Measurements from ENCODE around the gene WIZ. TPM values are rescaled to one million over a fixed set of nuclear protein-coding genes. Genes with fewer than 3 reads are reported as not detected.
"Not testable (repeated sequence)": the region's sequence is repeated elsewhere in the genome, so short reads cannot be mapped to it uniquely, and the experiment has no call there.

The WIZ gene
- polyA plus RNA-seq, 3 donors = 15.3 to 37.3 (median 22.3) TPM

GRCh38 chr19:15424692-15425272 is 25.0 kb downstream of the WIZ start:
- no peak overlapping the region for H3K27ac ChIP-seq (ENCODE audit: low read depth, low read length)
- WGBS, 3 donors = 97% methylated on average over 31 to 38 of the region's 38 CpGs

GRCh38 chr19:15424121-15424520 is 25.6 kb downstream of the WIZ start:
- H3K27ac ChIP-seq (ENCODE audit: low read depth, low read length) = no peak overlapping the region
- WGBS, 3 donors = 96 to 98% (median 96%) methylated on average over 13 of the region's 13 CpGs

GRCh38 chr19:15423130-15423529 is 26.6 kb downstream of the WIZ start:
- H3K27ac ChIP-seq (ENCODE audit: low read depth, low read length) = no peak overlapping the region
- 94 to 100% (median 97%) methylated on average over 4 to 6 of the region's 6 CpGs for WGBS, 3 donors

GRCh38 chr19:15422296-15423075 is 27.3 kb downstream of the WIZ start:
- 79 to 91% (median 80%) methylated on average over 22 of the region's 22 CpGs for WGBS, 3 donors
- H3K27ac ChIP-seq (ENCODE audit: low read depth, low read length) = no peak overlapping the region

- 74 to 78% (median 76%) methylated on average over 15 of the region's 15 CpGs for WGBS, 3 donors
- H3K27ac ChIP-seq (ENCODE audit: low read depth, low read length) = no peak overlapping the region
These were observed 28.0 kb downstream of the WIZ start for GRCh38 chr19:15421721-15422260.

- WGBS, 3 donors = 79 to 83% (median 81%) methylated on average over 12 of the region's 12 CpGs
- no peak overlapping the region for H3K27ac ChIP-seq (ENCODE audit: low read depth, low read length)
These were observed 28.5 kb downstream of the WIZ start for GRCh38 chr19:15421136-15421695.

- H3K27ac ChIP-seq (ENCODE audit: low read depth, low read length) = no peak overlapping the region
- 17 to 28% (median 26%) methylated on average over 16 of the region's 16 CpGs for WGBS, 3 donors
These were observed 30.2 kb downstream of the WIZ start for GRCh38 chr19:15419413-15420025.

- no peak within 1 kb of the TSS for H3K27ac ChIP-seq (ENCODE audit: low read depth, low read length)
- 0 to 1% (median 1%) methylated on average over 57 to 61 of the region's 61 CpGs for WGBS, 3 donors
These were observed 31.0 kb downstream of the WIZ start, which contains the start of gene AKAP8L for GRCh38 chr19:15418579-15419412. Gene AKAP8L, minus strand, starts transcription at chr19:15418988. Its CDS starts 65 bp downstream, at chr19:15418923.

- no peak overlapping the region for H3K27ac ChIP-seq (ENCODE audit: low read depth, low read length)
- WGBS, 3 donors = 0 to 1% (median 1%) methylated on average over 16 of the region's 16 CpGs
These were observed 31.6 kb downstream of the WIZ start for GRCh38 chr19:15418231-15418578.

- 8 to 17% (median 12%) methylated on average over 9 of the region's 9 CpGs for WGBS, 3 donors
- no peak overlapping the region for H3K27ac ChIP-seq (ENCODE audit: low read depth, low read length)
These were observed 32.1 kb downstream of the WIZ start for GRCh38 chr19:15417699-15418098.

GRCh38 chr19:15412832-15413231 is 36.9 kb downstream of the WIZ start:
- no peak overlapping the region for H3K27ac ChIP-seq (ENCODE audit: low read depth, low read length)
- 32 to 80% (median 80%) methylated on average over 4 of the region's 4 CpGs for WGBS, 3 donors

- H3K27ac ChIP-seq (ENCODE audit: low read depth, low read length) = not testable (repeated sequence)
- WGBS, 3 donors = 61 to 86% (median 81%) methylated on average over 2 of the region's 2 CpGs
These were observed 38.4 kb downstream of the WIZ start for GRCh38 chr19:15411351-15411750.

- WGBS, 3 donors = 50 to 52% (median 51%) methylated on average over 3 of the region's 3 CpGs
- no peak overlapping the region for H3K27ac ChIP-seq (ENCODE audit: low read depth, low read length)
These were observed 45.0 kb downstream of the WIZ start for GRCh38 chr19:15404780-15405211.

- 71 to 82% (median 81%) methylated on average over 7 of the region's 7 CpGs for WGBS, 3 donors
These were observed 45.5 kb downstream of the WIZ start for GRCh38 chr19:15404097-15404779.

GRCh38 chr19:15403151-15403531 is 46.6 kb downstream of the WIZ start:
- no peak overlapping the region for H3K27ac ChIP-seq (ENCODE audit: low read depth, low read length)
- 91 to 95% (median 93%) methylated on average over 10 of the region's 10 CpGs for WGBS, 3 donors

More at GRCh38 chr19:15404097-15404779, 45.5 kb downstream of the WIZ start:
- H3K27ac ChIP-seq (ENCODE audit: low read depth, low read length) = no peak overlapping the region

- WGBS, 3 donors = 84 to 86% (median 85%) methylated on average over 15 of the region's 15 CpGs
- H3K27ac ChIP-seq (ENCODE audit: low read depth, low read length) = no peak overlapping the region
These were observed 47.2 kb downstream of the WIZ start for GRCh38 chr19:15402411-15403150.

- H3K27ac ChIP-seq (ENCODE audit: low read depth, low read length) = no peak overlapping the region
These were observed 48.4 kb downstream of the WIZ start for GRCh38 chr19:15401397-15401710.

More at GRCh38 chr19:15401397-15401710, 48.4 kb downstream of the WIZ start:
- WGBS, 3 donors = 95 to 96% (median 96%) methylated on average over 17 of the region's 17 CpGs

All from adipose tissue (tissue), 3 donors.